ENCODE data around the gene CDYL. TPM values are rescaled to one million over a fixed set of nuclear protein-coding genes. Genes with fewer than 3 reads are reported as not detected.
"Not testable (repeated sequence)": the region's sequence is repeated elsewhere in the genome, so short reads cannot be mapped to it uniquely, and the experiment has no call there.

CDYL gene
- total RNA-seq, 1 donor from 2014 or later, result 32.8 TPM

- DNase-seq, result no peak
These were observed 72.3 kb downstream of the CDYL start for GRCh38 chr6:4848382-4849068.

- DNase-seq, result no peak
These were observed 73.2 kb downstream of the CDYL start for GRCh38 chr6:4849226-4850022.

- no peak for DNase-seq
These were observed 74.8 kb downstream of the CDYL start for GRCh38 chr6:4851035-4851434.

- DNase-seq, result not testable (repeated sequence)
These were observed 76.0 kb downstream of the CDYL start for GRCh38 chr6:4852186-4852585.

GRCh38 chr6:4852938-4853337 is 76.7 kb downstream of the CDYL start:
- DNase-seq, result no peak

GRCh38 chr6:4853349-4853748 is 77.1 kb downstream of the CDYL start:
- no peak for DNase-seq

GRCh38 chr6:4853782-4854511 is 77.7 kb downstream of the CDYL start:
- no peak for DNase-seq

- DNase-seq, result no peak
These were observed 80.6 kb downstream of the CDYL start for GRCh38 chr6:4856785-4857184.

- DNase-seq, result no peak
These were observed 82.2 kb downstream of the CDYL start for GRCh38 chr6:4858194-4859015.

- DNase-seq, result no peak
These were observed 84.2 kb downstream of the CDYL start for GRCh38 chr6:4860387-4860786.

- DNase-seq, result no peak
These were observed 85.4 kb downstream of the CDYL start for GRCh38 chr6:4861564-4861963.

GRCh38 chr6:4864519-4864918 is 88.3 kb downstream of the CDYL start:
- DNase-seq, result no peak

GRCh38 chr6:4865006-4865405 is 88.8 kb downstream of the CDYL start:
- not testable (repeated sequence) for DNase-seq

- DNase-seq, result no peak
These were observed 94.8 kb downstream of the CDYL start for GRCh38 chr6:4870821-4871494.

GRCh38 chr6:4871825-4872224 is 95.6 kb downstream of the CDYL start:
- no peak for DNase-seq

- DNase-seq, result no peak
These were observed 96.6 kb downstream of the CDYL start for GRCh38 chr6:4872841-4873240.

- DNase-seq, result no peak
These were observed 97.7 kb downstream of the CDYL start for GRCh38 chr6:4873928-4874327.

GRCh38 chr6:4879741-4880275 is 103.6 kb downstream of the CDYL start:
- no peak for DNase-seq

GRCh38 chr6:4880363-4880762 is 104.2 kb downstream of the CDYL start:
- DNase-seq, result no peak

- no peak for DNase-seq
These were observed 107.1 kb downstream of the CDYL start for GRCh38 chr6:4883298-4883697.

- no peak for DNase-seq
These were observed 108.6 kb downstream of the CDYL start for GRCh38 chr6:4884646-4885340.
